Measurements from ENCODE around the gene C16orf74.
A peak's percentile ranks its signal among the peaks of the same experiment; 100 is the strongest.

Gene C16orf74

DNA sequence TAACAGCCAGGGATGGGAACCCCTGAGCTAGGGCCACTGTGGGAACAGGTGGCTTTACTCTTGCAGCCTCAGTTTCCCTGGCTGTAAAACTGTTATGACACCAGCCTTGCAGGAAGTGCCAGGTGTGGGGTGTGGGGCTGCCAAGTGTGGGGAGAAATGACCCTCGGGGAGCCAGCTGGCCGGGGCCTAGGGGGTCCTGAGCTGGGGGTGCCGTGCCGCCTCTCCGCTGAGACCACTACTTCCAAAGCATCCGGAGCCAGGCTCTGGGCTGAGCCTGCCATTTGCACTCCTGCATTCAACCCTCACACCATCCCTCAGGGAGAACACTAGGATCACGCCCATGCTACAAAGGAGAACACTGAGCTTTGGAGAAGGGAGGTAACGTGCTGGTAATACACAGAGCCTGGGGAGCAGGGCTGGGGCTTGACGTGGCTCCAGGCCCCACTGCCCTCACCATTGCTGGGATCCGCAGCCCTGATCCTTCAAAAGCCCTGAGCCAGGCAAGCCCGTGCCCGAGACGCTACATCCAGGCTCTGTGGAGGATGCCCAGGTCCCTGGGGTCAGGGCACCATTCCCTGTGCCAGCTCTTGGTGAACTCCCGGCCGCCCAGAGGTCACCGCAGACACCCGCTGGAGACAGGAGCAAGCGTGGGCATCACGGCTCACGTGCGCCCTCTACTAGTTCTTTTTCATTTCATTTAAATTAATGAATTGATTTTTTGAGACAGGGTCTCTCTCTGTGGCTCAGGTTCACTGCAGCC is 33.3 kb downstream of the C16orf74 start:
- ATAC-seq (peak; percentile 38), DNase-seq (peak; percentile 74)

DNA sequence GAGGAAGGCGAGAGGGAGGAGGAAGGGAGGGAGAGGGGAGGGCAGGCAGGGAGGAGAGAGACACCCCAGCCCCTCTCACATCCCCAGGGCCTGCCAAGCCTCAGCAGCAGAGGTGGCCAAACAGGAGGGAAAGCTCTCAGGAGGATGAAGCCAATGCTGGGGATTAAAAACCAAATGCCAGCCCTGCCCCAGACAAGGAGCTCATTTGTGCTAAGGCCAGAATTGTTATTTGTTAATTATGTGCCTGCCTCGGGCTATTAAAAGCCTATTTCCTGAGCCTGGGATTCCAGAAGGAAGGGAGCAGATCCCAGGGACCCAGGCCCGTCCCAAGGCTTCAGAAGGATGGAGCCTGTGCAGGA is 34.2 kb downstream of the C16orf74 start:
- DNase-seq: no peak
- no peak for ATAC-seq

DNA sequence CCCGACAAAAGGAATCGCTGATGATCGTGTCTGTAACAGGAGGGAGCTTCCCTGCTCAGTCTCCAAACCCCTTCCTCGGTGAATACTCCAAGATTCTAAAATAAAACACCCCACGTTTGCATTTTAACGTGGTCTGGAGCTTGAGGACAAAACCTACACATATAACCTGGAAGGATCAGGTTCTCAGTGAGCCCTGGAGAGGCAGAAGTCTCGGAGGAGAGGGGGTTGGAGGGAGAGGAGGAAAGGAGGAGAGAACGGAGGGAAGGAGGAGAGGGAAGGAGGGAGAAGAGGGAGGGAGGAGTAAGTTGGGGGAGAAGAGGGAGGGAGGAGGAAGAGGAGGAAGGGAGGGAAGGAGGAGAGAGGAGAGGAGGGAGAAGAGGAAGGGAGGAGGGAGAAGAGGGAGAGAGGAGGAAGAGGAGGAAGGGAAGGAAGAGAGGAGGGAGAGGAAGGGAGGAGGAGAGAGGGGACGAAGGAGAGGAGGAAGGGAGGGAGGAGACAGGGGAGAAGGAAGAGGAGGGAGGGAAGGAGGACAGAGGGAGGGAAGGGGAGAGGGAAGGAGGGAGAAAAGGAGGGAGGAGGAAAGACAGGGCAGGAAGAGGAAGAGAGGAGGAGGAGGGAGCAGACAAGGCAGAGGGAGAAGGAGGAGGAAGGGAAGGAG is 34.7 kb downstream of the C16orf74 start:
- ATAC-seq: no peak

DNA sequence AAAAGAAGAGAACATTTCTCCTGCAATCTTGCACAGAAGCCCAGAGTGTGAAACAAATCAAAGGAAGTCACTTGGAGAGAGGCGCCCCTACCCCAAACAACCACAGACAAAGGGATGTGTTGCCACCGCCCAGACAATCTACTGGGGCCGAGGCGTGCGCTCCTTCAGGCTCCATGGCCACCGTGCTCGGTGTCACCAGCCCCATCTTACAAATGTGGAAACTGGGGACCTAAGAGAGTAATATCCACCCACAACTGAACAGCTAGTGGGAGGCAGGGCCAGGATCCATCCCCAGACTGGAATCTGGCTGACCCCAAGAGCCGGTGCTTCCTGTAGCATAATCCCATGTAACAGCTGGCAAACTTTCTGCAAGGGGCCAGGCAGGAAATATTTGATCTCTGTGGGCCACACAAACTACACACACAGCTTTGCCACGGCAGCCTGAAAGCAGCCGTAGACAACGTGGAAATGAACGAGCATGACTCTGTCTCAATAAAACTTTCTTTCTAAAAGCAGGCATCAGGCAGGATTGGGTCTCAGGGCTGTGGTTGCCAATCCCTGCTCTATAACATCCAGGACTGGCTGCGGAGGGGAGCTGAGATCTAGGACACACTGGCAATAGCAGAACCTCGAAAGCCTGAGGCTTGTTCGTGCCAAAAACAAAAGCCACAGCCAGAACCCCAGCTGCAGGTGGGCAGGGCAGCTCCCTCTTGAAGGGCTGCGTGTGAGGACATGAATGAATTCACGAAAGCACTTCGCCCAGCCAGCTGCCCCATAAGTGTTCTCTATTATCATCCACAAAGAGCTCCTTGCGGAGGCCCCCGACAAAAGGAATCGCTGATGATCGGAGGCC is 35.5 kb downstream of the C16orf74 start:
- no peak for ATAC-seq
- no peak for DNase-seq

More for the DNA sequence above, 34.7 kb downstream of the C16orf74 start:
- DNase-seq: no peak

DNA sequence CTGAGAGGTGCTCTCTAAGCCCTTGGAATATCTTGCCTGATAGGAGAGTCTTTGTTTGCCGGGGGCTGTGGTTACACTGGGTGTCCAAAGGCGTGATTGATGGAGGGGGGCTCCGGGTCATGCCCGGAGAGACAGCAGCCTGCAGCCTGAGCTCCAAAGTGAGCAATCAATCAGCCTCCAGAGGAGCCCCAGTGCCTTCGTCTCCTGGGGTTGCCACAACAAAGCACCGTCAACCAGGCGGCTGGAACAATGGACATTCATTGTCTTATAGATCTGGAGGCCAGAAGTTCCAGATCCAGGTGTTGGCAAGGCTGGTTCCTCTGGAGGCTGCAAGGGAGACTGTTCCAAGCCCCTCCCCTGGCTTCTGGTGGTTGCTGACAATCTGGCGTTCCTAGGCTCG is 38.1 kb downstream of the C16orf74 start:
- DNase-seq: no peak
- no peak for ATAC-seq

DNA sequence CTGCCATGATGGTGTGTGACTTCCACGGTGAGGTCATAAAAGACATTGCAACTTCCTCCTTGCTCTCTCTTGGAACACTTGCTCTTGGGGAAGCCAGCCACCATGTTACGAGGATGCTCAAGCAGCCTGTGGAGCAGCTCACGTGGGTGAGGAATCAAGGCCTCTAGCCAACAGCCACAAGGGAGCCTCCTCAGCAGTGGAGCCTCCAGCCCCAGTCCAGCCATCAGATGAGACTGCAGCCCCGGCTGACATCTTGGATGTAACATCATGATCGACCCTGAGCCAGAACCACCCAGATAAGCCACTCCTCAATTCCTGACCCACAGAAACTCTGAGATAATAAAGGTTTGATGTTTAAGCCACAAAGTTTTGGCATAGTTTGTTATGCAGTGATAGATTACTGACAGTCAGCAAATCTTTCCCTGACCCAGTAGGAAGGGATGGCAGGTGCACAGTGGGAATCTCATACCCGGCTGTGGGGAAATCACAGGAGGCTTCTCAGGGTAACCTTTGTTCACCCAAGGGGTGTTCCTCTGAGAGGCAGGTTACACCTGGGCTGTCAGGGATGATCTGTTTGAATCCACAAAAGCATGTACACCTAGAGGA is 38.8 kb downstream of the C16orf74 start:
- ATAC-seq (no peak), DNase-seq (no peak)

DNA sequence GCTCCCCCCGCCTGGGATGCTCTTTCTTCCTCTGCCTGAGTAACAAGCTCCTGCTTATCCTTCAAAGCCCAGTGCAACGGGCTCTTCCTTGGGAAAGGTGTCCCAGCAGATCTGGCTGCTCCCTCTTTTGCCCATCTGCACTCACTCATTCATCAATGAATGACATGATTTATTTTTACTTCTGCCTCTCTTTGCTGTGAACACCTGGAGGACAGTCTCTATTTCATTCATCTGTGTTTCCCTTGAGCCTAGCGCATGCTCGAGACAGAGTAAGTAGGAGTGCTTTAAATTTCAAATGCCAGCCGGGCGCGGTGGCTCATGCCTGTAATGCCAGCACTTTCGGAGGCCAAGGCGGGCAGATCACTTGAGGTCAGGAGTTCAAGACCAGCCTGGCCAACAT is 40.2 kb downstream of the C16orf74 start:
- DNase-seq (no peak), ATAC-seq (no peak)

DNA sequence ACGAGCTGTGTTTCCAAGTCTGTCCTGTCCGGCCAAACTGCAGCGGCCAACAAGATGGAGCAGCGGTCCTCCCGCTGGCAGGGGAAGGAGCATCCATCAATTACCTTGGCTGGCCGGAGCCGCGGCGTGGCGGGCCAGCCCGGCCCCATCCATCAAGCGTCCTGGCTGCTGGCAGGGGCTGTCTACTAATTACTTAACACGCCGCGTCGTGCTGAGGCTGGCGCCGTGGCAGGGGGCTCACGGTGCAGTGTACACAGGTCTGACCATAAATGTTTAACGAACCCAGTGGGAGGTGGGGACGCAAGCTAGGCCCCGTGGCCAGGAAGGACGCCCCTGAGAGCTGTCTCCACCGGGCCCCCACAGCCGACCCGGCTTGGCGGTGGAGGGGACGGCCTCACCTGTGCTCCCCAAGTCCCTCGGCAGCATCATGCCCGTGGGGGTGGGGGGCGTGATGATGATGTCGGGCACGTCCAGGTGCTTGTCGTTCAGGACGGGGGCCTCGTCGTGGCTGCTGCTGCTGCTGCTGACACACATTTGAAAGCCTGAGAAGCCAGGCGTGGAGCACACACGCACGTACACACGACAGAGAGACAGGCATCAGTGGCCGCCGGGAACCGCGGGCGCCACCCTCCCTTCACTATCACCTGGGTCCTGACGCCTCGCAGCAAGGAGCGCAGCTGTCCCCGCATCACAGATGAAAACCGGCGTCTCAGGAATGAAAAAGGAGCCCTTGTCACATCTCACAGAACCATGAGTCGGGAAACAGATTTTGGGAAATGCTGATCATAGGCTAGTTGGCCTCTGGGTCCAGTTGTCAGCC is 40.9 kb downstream of the C16orf74 start:
- no peak for ATAC-seq
- no peak for DNase-seq

DNA sequence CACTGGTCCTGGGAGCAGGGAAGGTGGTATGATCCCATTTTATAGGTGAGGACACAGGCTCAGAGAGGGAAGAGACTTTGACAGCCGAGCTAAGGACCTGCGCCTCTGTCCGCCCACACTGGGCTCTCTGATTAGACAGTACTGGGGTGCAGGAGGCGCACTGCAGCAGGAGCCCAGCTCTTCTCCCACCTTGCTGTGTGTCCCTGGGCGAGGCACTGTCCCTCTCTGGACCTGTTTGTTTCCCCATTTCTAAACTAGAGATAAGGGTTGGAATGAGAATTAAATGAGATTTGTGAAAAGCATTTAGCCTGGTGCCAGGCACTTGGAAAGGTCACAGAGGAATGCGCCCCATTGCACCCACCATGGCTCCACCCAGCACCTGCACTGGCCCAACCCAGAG is 42.6 kb downstream of the C16orf74 start:
- DNase-seq (no peak), ATAC-seq (no peak)

DNA sequence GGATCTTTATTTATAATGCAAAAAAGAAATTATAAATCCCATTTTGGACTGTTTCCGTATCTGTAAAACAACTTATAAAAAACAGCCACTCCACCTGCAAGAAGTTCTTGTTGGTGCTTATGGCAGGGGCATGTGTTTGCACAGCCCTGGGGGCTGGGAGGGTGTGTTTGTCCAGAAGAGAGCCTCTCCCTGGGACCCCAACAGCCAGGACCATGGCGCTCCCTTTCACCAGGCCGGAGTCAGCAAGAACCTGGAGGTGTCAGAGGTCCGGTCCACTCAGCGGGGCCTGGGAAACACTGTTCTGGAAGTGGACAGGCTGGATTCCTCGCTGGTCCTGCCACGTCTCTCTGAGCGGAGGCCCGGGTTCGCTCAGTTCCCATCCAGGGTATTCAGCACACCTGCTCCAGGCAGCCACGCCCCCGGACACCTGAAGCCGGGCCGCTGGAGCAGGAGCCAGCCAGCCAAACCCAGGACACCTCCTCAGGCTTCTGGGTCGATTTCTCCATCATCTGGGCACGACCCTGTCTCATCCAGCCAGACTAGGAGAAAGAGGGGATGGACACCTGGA is 43.3 kb downstream of the C16orf74 start:
- DNase-seq (no peak), ATAC-seq (no peak)

DNA sequence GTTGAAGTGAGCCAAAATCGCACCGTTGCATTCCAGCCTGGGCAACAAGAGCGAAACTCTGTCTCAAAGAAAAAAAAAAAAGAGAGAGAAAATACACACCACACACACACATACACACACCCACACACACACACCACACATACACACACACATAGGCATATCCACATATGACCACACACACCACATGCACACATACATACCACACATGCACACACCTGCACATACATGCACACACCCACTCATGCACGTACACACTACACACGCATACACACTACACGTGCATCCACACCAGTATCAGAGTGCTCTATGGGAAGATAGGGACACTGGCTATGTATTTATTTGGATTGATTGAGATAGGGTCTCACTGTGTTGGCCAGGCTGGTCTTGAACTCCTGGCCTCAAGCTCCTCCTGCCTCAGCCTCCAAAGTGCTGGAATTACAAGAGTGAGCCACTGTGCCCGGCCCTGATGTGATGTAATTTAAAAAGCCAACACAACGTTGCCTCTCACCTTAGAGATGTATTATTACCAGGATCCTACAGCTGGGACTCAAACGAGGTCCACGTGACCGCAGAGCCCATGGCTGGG is 44.4 kb downstream of the C16orf74 start:
- DNase-seq: no peak
- no peak for ATAC-seq

DNA sequence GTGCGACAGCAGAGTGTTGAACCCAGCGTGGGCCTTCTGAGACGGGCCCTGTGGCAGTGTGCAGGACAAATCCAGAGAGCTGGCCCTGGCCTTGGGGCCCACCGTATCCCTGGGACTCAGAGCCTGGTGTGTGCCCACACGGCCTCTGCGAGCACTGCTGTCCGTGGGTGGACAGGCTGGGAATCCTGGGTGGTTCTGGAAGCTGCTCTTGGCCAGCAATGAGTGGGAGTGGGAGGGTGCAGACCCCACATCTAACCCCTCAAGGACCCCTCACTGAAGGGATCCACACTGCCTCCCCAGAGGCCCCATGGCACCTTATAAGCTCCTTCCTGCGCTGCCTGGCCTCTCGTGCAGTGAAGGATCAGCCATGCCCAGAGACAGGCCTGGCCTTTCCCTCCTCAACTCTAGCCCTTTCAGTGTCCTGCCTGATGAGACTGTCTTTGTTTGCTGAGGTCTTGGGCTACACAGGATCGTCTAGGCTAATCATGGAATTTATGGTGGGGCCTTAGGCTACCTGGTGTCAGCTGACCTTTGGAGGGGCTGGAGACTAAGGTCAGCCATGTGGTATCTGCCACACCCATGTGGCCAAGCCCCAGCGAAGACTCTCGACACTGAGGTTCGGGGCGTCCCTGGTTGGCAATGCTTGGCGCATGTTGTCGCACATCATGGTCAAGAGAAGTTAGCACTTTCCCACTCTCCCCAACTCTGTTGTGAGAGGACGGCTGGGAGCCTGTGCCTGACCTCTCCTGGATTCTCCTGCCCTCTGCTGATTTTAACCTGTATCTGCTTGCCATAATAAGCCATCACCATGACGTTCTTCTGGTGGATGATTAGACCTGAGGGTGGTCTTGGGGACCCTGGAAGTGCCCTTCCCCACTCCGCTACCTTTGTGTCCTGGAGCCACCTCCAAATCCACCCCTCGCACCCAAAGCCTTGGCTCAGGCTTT is 45.7 kb downstream of the C16orf74 start:
- DNase-seq (no peak), ATAC-seq (no peak)

DNA sequence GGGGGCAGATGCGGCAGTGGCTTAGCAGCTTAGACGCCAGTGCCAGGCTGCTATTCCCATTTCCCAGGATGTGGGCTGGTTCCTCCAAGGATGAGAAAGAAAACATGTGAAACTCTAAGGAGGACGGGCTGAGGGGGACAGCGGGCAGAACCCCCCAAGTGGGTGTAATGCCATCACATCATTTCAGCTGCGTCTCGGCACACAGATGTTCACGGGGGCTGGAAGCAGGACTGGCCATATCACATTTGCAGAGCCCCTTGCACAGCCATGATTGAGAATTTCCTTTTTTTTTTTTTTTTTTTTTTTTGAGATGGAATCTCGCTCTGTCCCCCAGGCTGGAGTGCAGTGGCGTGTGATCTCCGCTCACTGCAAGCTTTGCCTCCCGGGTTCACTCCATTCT is 46.9 kb downstream of the C16orf74 start:
- ATAC-seq: no peak
- no peak for DNase-seq

DNA sequence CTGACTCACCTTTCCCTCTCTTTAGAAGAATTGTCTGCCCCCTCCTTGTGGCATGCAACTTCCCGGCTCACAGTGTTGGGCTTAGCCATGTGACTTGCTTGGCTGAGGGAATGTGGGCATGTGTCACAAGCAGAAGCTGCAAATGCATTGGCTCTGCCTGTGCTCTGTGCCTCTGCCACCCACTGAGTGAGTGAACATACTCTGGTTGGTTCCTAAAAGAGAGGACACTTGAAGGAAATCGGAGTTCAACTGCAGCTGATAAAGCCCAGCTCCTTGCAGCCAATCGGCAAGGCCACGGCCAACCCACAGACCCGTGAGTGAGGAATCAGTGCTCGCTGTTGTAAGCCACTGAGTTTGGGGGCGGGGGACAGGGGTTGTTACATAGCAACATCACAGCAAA is 51.3 kb downstream of the C16orf74 start:
- ATAC-seq (no peak), DNase-seq (no peak)

DNA sequence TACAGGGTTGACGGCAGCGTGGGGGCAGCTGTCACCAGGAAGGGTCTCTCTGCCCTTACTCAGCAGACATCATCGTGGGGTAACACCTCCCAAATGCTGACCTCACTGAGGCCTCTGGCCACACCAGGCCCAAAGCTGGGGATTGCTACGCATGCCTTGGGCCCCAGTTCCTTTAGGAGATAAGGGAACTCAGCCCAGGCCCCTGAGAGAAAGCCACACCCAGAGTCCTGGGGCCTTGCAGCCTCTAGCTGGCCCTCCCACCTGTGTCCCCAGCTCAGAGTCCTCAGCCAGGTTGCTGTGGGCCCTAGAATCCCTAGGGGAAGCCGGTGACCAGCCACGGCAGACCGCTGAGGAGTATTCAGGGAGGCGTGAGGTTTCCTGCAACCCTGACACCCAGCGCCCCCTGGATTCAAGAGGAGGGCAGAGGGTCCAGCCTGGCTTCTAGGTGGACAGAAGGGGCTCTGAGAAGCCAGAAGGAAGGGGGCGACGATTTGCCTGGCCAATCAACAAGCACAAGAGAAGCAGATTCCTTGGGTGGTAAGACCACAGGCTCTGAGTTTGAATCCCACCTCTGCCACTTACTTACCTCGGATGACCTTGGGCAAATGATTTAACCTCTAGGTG is 51.8 kb downstream of the C16orf74 start:
- DNase-seq (no peak), ATAC-seq (no peak)

DNA sequence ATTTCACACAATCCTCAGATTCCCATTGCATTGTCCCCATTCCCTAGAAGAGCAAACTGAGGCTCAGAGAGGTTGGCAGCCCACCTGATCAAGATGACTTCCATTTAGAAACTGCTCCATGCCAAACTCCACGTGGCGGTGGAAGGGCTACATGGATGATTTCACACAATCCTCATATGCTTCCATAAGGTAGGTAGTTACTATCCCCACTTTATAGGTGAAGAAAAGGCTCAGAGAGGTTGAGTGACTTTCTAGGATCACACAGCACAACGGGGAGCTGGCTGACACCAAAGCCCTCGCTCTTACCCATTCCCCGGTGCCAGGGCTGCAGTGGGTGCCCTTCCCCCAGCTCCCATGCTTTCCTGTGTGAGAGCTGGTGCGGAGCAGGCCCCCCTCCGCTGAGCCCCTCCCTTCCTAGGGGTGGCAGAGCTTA is 52.4 kb downstream of the C16orf74 start:
- no peak for DNase-seq
- ATAC-seq: no peak

DNA sequence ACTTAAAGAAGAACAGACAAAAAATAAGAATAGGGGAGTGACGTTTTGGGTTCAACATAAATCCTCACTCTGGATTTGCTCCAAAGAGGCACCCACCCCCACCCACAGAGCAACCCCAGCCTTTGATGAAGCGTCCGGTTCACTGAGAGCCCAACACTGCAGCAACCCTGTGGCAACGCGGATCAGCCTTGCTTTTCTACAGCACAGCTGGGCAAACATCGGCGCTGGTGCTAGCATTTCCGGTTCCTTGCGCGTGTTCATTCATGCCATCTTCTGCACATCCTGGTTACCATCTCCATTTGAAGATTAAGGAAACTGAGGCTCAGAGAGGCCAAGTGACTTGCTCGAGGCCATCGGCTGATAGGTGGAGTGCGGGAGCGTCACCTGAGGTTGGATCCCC is 53.5 kb downstream of the C16orf74 start:
- ATAC-seq: no peak
- no peak for DNase-seq

DNA sequence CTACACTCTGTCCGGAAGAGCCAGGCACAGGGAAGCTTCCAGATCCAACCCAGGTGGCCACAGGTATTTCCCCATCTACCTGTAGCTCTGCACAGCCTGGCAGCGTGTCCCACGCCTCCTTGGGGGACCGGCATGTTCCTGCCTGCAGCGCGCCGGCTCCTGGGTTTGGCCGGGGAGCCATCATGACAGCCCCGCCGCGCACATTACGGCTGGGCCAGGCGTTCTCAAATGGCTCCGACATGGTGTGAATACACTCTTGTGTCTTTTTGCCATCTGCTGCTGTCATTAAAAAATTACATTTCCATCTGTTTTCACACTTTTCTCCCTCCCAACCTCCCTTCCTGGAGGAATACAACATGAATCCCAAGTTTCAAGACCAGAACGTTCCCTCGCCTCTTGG is 54.1 kb downstream of the C16orf74 start:
- ATAC-seq (no peak), DNase-seq (no peak)

Data from stimulated activated naive CD8-positive, alpha-beta T cell treated with anti-CD3 and anti-CD28 coated beads, Interleukin-15, Interleukin-2, amounts not matched to agents 100 U/mL and 50 U/mL, for 24 hours (primary cell).